ENCODE results near the gene EXOC3L2.
"Not testable (repeated sequence)": the region's sequence is repeated elsewhere in the genome, so short reads cannot be mapped to it uniquely, and the experiment has no call there.

Gene EXOC3L2

DNA sequence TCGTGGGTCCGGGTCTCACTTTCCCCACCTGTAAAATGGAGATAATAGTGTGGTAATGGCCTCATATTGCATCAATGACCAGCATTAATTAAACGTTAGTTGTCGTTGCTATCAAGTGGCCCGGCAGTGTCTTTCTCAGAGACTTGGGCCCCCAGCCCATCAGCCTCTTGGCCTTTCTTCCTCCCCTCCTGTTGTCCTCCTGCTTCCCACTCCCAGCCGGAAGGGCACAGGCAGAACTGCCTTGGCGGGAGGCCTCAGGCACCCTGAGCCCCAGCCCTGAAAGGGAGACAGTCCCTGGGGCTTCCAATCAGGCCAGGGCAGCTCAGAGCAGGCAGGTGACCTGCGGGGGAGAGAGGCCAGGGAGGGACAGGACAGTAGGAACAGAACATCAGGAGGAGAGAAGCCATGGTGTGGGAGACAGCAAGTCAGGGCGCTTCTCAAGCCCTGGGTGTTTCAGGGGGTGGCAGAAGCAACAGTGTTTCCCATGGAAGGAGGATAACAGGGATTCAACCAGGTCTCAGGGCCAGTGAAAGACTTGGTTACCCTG, 10.5 kb upstream of the EXOC3L2 start:
- DNase-seq: no peak

DNA sequence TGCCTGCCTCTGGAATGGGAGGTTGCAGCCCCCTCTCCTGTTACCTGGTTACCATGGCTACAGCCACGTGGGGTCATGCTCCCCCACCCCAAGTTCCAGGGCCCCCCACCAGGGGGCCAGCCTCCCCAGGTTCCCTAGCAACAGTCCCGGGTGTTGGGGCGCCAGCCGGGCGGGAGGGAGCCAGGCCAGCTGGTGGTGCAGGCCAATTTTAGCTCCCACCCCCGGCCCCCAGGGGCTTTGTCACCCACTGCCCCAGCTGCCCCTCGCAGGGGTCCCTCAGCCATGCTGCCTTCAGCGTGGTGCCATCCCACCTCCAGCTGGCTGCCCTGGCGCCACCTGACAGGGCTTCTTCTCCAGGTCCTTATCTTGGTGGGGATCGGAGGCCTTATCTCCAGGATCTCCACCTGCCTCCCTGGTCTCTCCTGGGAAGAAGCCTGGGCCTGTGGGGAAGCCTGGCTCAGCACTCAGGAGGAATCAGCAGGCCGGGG, 8.9 kb upstream of the EXOC3L2 start:
- no peak for DNase-seq

- no peak for DNase-seq
Measured at GRCh38 chr19:45253396-45254027, 8.3 kb upstream of the EXOC3L2 start.

GRCh38 chr19:45251452-45252354, 6.5 kb upstream of the EXOC3L2 start:
- DNase-seq: no peak

GRCh38 chr19:45250832-45251451, 5.7 kb upstream of the EXOC3L2 start, which contains the start of gene MARK4:
MARK4 (plus strand) TSS chr19:45251271; CDS start chr19:45251589, 318 bp downstream.
- peak; percentile 74 for DNase-seq

DNA sequence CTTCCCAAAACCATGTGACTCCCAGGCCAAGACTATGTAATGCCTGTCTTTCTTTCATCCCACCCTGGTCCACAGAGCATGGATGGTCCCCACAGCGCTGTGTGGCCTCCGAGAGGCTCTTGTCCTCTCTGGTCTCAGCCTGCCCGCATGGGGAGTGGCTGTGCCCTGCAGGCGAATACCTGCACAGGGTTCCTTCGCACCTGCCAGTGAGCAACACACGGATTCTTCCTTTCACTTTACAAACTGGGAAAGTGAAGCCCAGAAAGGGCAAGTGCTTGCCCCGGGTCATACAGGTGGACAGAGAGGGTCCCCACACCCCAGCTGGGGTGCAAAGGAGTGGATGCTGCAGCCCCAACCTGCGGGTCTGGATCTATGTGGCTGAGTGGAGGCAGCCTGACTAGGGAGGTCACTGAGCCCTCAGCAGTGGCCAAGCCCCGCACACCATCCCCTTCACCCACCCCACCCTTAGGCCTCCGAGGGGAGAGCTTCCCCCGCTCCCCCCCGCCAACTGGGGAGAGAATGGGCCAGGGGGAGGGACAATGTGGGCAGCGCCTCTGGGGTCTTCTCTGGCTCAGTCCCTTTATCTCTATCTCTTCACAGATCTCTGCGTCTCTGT, 5.1 kb upstream of the EXOC3L2 start:
- no peak for DNase-seq

- no peak for DNase-seq
Measured at GRCh38 chr19:45249261-45250033, 4.2 kb upstream of the EXOC3L2 start.

- no peak for DNase-seq
Measured at GRCh38 chr19:45247136-45247535, 1.9 kb upstream of the EXOC3L2 start.

DNA sequence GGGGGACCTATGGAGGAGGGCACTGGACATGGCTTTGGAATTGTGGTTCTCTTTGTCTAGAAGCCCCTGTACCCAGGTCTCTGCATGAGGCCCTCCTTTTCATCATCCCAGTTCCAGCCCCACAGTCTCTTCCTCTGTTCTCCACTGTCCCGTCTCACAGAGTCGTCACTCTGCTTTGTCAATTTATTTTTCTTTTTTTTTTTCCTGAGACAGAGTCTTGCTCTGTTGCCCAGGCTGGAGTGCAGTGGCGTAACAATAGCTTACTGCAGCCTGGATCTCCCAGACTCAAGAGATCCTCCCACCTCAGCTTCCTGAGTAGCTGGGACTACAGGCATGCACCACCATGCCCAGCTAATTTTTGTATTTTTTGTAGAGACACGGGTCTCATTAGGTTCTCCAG, 619 bp upstream of the EXOC3L2 start:
- DNase-seq: no peak

DNA sequence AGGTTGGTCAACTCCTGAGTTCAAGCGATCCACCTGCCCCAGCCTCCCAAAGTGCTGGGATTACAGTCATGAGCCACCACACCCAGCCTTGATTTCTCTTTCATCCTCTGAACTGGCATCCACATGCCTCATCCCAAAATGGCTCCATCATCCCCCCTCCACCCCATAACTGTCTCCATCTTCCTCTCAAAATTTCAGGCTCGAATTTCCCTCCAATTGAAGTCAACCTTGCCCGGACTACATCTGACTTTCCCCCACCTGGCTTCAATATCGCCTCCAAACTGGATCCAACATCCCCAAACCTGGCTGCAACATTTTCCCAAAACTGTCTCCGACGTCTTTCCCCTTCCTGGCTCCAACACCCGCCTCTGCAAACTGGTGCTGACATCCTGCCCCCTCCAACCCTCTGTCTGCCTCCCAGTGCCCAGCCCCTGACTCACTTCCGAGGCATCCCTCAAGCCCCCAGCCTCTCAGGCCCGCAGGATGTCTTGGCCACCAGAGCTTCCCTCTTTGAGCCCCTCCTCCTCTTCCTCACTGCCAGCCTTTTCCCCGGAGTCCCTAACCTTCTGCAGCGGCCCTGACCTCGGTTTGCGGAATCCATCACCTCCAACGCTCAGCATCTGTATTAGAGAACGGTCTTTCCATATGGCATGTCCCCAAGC, 943 bp downstream of the EXOC3L2 start:
- DNase-seq: no peak

DNA sequence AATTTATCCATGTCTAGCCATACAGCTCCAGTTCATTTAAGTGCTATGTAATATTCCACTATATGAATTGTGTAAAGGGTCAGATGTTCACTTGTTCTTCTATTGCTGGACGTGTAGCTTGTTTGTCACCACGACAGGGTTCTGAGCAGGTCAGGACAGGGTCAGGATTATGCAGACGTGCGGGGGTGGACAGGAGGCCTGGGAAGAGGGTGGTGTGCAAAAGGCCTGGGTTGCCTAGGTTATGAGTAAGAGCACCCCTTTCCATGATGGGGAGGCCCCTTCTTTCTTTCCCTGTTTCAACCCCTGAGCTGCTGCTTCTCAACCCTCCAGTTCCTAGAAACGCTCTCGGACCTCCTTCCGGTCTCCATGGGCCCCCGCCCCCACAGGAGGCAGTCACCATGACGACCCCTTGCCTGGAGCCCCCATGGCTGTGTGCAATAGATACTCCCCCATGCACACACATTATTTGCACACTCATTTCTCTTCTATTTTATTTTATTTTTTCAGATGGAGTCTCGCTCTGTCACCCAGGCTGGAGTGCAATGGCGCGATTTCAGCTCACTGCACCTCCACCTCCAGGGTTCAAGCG, 2.0 kb downstream of the EXOC3L2 start:
- DNase-seq: no peak

DNA sequence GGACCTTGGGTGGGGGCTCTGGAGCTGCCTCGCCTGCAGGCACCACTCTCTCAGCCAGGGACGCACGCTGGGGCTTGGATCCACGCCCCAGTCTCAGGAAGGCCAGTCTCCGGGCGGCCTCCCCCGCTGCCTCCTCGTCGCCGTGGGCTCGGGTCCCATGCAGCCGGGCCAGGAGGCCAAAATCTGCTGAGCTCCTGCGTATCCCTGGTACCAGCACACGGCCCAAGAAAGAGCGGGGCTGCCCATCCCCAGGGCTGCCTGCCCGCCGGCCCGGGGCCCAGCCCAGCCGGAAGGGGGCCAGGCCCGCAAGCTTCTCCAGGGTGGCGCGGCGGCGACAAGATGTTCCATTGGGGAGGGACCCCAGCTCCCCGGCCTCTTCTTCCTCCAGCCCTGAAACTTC, 6.7 kb downstream of the EXOC3L2 start:
- DNase-seq: no peak

DNA sequence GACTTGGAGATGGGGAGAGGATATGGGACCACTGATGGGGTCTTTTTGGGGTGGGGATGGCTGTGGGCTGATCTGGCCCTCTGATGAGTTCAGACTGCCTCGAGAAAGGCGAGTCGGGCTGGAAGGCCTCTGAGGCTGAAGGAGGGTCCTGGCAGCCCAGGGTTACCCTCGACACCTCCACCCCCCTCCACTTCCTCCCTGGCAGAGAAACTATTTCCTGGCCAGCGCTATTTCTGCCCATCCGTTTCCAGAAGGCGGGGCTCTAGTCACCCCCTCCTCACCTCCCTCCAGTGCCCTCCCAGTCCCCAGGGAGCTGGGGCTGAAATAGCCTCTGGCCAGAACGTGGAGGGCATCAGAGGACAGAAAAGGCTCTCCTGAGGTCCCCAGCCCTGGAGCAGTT, 9.7 kb downstream of the EXOC3L2 start:
- no peak for DNase-seq

DNA sequence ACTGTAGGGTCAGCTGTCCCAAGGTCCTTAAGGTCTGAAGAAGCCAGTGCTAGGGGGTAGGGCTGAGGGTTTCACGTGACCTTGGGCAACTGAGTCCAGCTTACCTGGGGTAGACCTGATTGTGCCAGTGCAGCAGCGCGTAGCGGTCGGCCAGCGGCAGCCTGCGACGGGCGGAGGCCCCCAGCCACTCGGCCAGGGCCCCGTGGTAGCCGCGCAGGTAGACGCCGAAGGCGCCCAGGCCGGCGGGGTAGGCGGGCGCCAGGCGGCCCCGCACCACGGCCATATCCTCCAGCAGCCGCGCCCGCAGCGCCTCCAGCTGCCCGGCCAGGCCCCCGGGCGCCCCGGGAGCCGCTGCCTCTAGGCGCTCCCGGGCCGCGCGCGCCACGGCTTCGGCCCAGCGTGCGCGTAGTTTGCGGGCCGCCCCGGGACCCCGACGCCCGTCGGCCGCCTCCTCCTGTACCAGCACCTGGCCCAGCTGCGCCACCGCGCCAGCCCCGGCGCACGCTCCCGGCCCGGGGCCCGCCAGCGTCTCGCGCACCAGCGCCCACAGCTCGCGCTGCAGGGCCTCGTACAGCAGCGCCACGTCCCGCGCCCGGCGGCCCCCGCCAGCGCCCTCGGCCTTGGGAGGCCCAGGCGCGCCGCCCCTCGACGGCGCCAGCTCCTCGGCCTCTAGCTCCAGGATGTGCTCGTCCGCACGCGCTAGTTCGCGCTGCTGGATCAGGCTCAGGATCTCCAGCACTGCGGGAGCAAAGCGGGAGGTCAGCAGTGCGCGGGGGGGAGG, 10.9 kb downstream of the EXOC3L2 start:
- no peak for DNase-seq

GRCh38 chr19:45231891-45232290, 13.3 kb downstream of the EXOC3L2 start:
- DNase-seq: no peak

- DNase-seq: not testable (repeated sequence)
Measured at GRCh38 chr19:45229056-45229455, 16.2 kb downstream of the EXOC3L2 start.

- DNase-seq: no peak
Measured at GRCh38 chr19:45224645-45225044, 20.6 kb downstream of the EXOC3L2 start.

DNA sequence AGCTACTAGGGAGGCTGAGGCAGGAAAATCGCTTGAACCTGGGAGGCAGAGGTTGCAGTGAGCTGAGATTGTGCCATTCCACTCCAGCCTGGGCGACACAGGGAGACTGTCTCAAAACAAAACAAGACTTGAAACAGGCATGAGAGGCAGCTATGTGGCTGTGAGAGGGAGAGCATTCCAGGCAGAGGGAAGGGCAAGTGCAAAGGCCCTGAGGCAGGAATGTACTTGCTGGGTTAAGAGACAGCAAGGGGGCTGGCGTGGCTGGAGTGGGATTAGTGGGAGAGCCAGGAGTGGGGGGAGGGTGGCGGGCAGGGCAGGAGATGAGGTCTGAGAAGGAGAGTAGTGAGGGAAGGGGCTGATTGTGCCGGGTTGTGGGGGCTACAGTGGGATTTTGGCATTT, 21.3 kb downstream of the EXOC3L2 start:
- no peak for DNase-seq

- DNase-seq: no peak
Measured at GRCh38 chr19:45222724-45223123, 22.5 kb downstream of the EXOC3L2 start.

Data from OCI-M1 (cell line).